Smooth muscle cell (in vitro differentiated cells): ENCODE measurements around the gene SLC4A4. TPM values are rescaled to one million over a fixed set of nuclear protein-coding genes. Genes with fewer than 3 reads are reported as not detected.

ENCODE experiments used
- DNase-seq: peaks from one replicate; lab custom pipeline; 2025; ENCODE audit not compliant: unreplicated experiment; lab: John Stamatoyannopoulos, UW
- H2AFZ ChIP-seq: fragments of 200-600 bp; sonication (generic); 2 replicates; pipeline ENCODE4 v1.6.0; 2016; ENCODE audit warnings: antibody characterized with exemption, low read depth, mild to moderate bottlenecking
- H3F3A ChIP-seq: fragments of 200-600 bp; sonication (generic); 2 replicates; pipeline ENCODE4 v1.6.0; 2017; ENCODE audit warnings: antibody characterized with exemption, low read depth
- H3K27ac ChIP-seq: fragments of 200-600 bp; sonication (generic); 2 replicates; pipeline ENCODE4 v1.5.1; 2016; ENCODE audit warnings: low read depth, mild to moderate bottlenecking
- H3K27me3 ChIP-seq: fragments of 200-600 bp; sonication (generic); 2 replicates; pipeline ENCODE4 v1.6.1; 2016; ENCODE audit warnings: low read depth, mild to moderate bottlenecking
- H3K36me3 ChIP-seq: fragments of 200-600 bp; sonication (generic); 2 replicates; pipeline ENCODE4 v1.5.1; 2016; ENCODE audit warnings: low read depth
- H3K4me1 ChIP-seq: fragments of 200-600 bp; sonication (generic); 2 replicates; pipeline ENCODE4 v1.5.1; 2016; ENCODE audit warnings: low read depth
- H3K4me2 ChIP-seq: fragments of 200-600 bp; sonication (generic); 2 replicates; pipeline ENCODE4 v1.6.0; 2016; ENCODE audit warnings: mild to moderate bottlenecking
- H3K4me3 ChIP-seq: fragments of 200-600 bp; sonication (generic); 2 replicates; pipeline ENCODE4 v1.5.1; 2016; ENCODE audit warnings: mild to moderate bottlenecking
- H3K79me2 ChIP-seq: fragments of 200-600 bp; sonication (generic); 2 replicates; pipeline ENCODE4 v1.6.0; 2016; ENCODE audit warnings: low read depth, mild to moderate bottlenecking
- H3K9ac ChIP-seq: fragments of 200-600 bp; sonication (generic); 2 replicates; pipeline ENCODE4 v1.6.0; 2016; ENCODE audit warnings: low read depth
- H3K9me3 ChIP-seq: fragments of 200-600 bp; sonication (generic); replicated peaks from 2 replicates; pipeline ENCODE4 v1.5.1; 2016; ENCODE audit warnings: low read depth
- H4K20me1 ChIP-seq: fragments of 200-600 bp; sonication (generic); 2 replicates; pipeline ENCODE4 v1.6.0; 2016; ENCODE audit warnings: low read depth
- WGBS: methylation state at CpG from one replicate; pipeline ENCODE4 v1.1.7; 2016; ENCODE audit warnings: low lambda C conversion rate; 5-methylcytosine and 5-hydroxymethylcytosine counted together
- polyA plus RNA-seq: library from polyadenylated mRNA; unstranded; fragments of >200 nt; fragmentation: Nextera tagmentation; extraction: Ambion mirVana; gene quantifications from 2 replicates; pipeline ENCODE4 v1.2.1, GENCODE V29; 2016
- total RNA-seq: library from RNA; depleted of rRNA; stranded (reverse); fragments of >200 nt; gene quantifications from 2 replicates; pipeline ENCODE4 v1.2.3, GENCODE V29; 2014
- TF ChIP-seq, protein P1 (sequence below): fragments of 200-600 bp; sonication (generic); IDR thresholded peaks from 2 replicates; pipeline ENCODE4 v1.5.1; 2017; ENCODE audit warnings: borderline replicate concordance, mild to moderate bottlenecking, antibody characterized with exemption; ENCODE audit not compliant: insufficient read depth, poor library complexity, severe bottlenecking

SLC4A4 gene
- total and polyA plus RNA-seq, 2 experiments from 2014 or later = 1.2 to 4.1 TPM

DNA sequence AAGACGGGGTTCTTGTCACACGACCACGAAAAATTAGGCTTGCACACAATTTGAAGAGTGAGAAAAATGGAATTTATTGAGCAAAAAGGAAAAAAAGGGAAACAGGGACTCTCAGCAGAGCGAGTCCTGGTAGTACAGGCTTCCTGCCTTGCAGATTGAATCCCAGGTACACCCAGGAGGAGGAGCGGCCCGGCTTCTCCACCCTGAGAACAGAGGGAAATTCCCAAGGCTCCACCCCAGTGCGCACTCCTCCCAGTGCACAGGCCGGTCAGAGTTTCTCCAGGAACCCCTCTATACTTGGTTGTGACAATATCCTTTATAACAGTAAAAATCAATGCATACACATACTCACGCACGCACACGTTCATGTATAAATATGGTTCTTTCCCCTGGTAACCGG is 22.0 kb downstream of the SLC4A4 start:
- Histone ChIP-seq H3K9ac (no peak overlapping the region), H4K20me1 (no peaks in the 10 kb centered on the region), H3K9me3 (no peaks in the 10 kb centered on the region), H2AFZ (no peak overlapping the region), H3K27me3 (no peaks in the 10 kb centered on the region), H3F3A (no peaks in the 10 kb centered on the region), H3K4me2 (no peak overlapping the region), H3K36me3 (no peaks in the 10 kb centered on the region), H3K4me3 (no peak overlapping the region), H3K4me1 (no peaks in the 10 kb centered on the region), H3K27ac (no peak overlapping the region), H3K79me2 (no peaks in the 10 kb centered on the region)
- no peak for DNase-seq
- 95% methylated on average over 12 of the region's 12 CpGs for WGBS
- TF ChIP-seq, protein P1, sequence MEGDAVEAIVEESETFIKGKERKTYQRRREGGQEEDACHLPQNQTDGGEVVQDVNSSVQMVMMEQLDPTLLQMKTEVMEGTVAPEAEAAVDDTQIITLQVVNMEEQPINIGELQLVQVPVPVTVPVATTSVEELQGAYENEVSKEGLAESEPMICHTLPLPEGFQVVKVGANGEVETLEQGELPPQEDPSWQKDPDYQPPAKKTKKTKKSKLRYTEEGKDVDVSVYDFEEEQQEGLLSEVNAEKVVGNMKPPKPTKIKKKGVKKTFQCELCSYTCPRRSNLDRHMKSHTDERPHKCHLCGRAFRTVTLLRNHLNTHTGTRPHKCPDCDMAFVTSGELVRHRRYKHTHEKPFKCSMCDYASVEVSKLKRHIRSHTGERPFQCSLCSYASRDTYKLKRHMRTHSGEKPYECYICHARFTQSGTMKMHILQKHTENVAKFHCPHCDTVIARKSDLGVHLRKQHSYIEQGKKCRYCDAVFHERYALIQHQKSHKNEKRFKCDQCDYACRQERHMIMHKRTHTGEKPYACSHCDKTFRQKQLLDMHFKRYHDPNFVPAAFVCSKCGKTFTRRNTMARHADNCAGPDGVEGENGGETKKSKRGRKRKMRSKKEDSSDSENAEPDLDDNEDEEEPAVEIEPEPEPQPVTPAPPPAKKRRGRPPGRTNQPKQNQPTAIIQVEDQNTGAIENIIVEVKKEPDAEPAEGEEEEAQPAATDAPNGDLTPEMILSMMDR = no peak

DNA sequence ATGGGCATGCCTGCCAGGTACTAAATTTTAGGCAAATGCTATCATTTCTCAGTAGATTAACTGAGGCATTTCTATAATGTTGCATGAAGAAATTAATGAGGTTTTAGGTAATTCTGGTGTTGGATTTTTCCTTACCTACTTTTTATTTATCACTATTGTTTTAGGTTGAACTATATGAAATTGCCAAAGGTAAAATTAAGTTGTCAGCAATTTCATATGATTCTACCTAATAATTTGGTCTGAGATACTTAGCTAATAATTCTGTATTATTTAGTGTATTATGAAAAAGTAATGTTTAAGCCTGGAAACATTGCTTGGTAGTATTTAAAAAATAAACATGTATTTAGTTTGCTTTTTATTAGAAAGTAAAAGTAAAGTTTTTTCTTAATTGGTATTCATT is 22.7 kb downstream of the SLC4A4 start:
- no peak overlapping the region for H3K4me3 ChIP-seq
- no peak overlapping the region for H2AFZ ChIP-seq
- TF ChIP-seq, protein P1 = no peak
- no peaks in the 10 kb centered on the region for H3K4me1 ChIP-seq
- H3F3A ChIP-seq = no peaks in the 10 kb centered on the region
- no peaks in the 10 kb centered on the region for H3K9me3 ChIP-seq
- DNase-seq = no peak
- no peak overlapping the region for H3K9ac ChIP-seq
- H3K79me2 ChIP-seq = no peaks in the 10 kb centered on the region
- H4K20me1 ChIP-seq = no peaks in the 10 kb centered on the region
- H3K36me3 ChIP-seq = no peaks in the 10 kb centered on the region
- no peak overlapping the region for H3K4me2 ChIP-seq
- H3K27me3 ChIP-seq = no peaks in the 10 kb centered on the region
- H3K27ac ChIP-seq = no peak overlapping the region

DNA sequence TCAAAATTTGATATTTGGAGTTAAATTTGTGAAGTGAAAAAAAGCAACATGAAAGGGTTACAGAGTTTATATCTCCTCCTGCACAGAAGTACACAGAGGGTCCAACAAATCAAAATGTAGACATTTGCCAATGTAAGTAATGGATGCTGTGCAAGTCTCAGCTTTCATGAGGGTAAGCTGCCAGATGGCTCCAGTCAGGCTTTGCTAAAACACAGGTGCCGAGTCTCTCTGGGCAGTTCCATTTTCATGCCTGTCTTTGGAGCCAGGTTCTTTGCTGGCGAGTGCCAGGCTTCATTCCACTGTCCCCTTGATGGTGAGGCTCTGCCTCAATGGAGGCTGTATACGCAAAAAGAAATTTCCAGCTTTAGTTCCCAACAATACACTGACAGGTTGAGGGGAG is 27.9 kb downstream of the SLC4A4 start:
- Histone ChIP-seq H3K4me1 (no peaks in the 10 kb centered on the region), H4K20me1 (no peaks in the 10 kb centered on the region), H2AFZ (no peak overlapping the region), H3K79me2 (no peaks in the 10 kb centered on the region), H3F3A (no peaks in the 10 kb centered on the region), H3K27me3 (no peaks in the 10 kb centered on the region), H3K9ac (no peak overlapping the region), H3K4me3 (no peak overlapping the region), H3K27ac (no peak overlapping the region), H3K4me2 (no peak overlapping the region), H3K9me3 (no peaks in the 10 kb centered on the region), H3K36me3 (no peaks in the 10 kb centered on the region)
- WGBS = 100% methylated on average over 3 of the region's 3 CpGs
- TF ChIP-seq, protein P1 = no peak
- no peak for DNase-seq

DNA sequence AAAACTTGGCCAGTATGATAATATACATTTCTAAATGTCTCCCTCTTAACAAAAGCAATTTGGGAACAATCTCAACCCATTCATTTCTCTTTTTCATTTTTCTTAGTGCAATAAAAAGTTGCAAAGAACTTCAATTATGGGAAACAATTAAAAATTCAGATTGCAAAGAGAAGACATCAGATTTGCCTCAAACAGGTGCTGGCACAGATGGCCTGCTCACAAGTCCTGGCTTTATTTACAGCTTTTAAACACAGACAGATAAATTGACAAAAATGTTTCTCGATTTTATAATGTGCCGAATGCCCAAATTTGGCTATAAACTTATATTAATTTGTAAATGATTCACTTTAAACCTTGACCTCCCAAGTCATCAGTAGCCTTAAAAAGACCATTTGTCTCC is 28.7 kb downstream of the SLC4A4 start:
- Histone ChIP-seq H3K9ac (no peak overlapping the region), H3K27me3 (no peaks in the 10 kb centered on the region), H3K79me2 (no peaks in the 10 kb centered on the region), H3F3A (no peaks in the 10 kb centered on the region), H3K4me2 (no peak overlapping the region), H3K4me1 (no peaks in the 10 kb centered on the region), H3K27ac (no peak overlapping the region), H2AFZ (no peak overlapping the region), H3K4me3 (no peak overlapping the region), H3K9me3 (no peaks in the 10 kb centered on the region), H3K36me3 (no peaks in the 10 kb centered on the region), H4K20me1 (no peaks in the 10 kb centered on the region)
- WGBS = 93% methylated on average over 2 of the region's 2 CpGs
- DNase-seq = no peak
- TF ChIP-seq, protein P1 = no peak
